Glomerular endothelial cell (primary cell): ENCODE data around the gene CHCHD3. TPM values are rescaled to one million over a fixed set of nuclear protein-coding genes. Genes with fewer than 3 reads are reported as not detected.

Source experiments
- DNase-seq: peaks from one replicate; pipeline ENCODE4 v3.0.0-alpha.2; 2011; ENCODE audit warnings: low read depth, low spot score; ENCODE audit errors: extremely low read depth
- total RNA-seq: library from RNA; depleted of rRNA; stranded (reverse); fragments of >200 nt; gene quantifications from 2 replicates; pipeline ENCODE4 v1.2.3, GENCODE V29; 2015

CHCHD3 gene
- total RNA-seq, 1 donor from 2014 or later: 42.5 TPM

GRCh38 chr7:132782777-132783640 lies 298.9 kb downstream of the CHCHD3 start:
- DNase-seq: no peak

- no peak for DNase-seq
Measured at GRCh38 chr7:132780822-132781221, 301.1 kb downstream of the CHCHD3 start.

GRCh38 chr7:132779164-132779563 lies 302.7 kb downstream of the CHCHD3 start:
- DNase-seq: no peak

- DNase-seq: no peak
Measured at GRCh38 chr7:132778761-132779160, 303.1 kb downstream of the CHCHD3 start.

- DNase-seq: no peak
Measured at GRCh38 chr7:132777956-132778355, 303.9 kb downstream of the CHCHD3 start.

- no peak for DNase-seq
Measured at GRCh38 chr7:132777414-132777813, 304.5 kb downstream of the CHCHD3 start.

GRCh38 chr7:132776048-132776620 lies 305.8 kb downstream of the CHCHD3 start:
- no peak for DNase-seq

- no peak for DNase-seq
Measured at GRCh38 chr7:132773527-132773956, 308.3 kb downstream of the CHCHD3 start.

GRCh38 chr7:132771301-132771730 lies 310.6 kb downstream of the CHCHD3 start:
- DNase-seq: no peak

- no peak for DNase-seq
Measured at GRCh38 chr7:132770055-132770454, 311.8 kb downstream of the CHCHD3 start.

GRCh38 chr7:132769280-132769679 lies 312.6 kb downstream of the CHCHD3 start:
- DNase-seq: no peak

- DNase-seq: no peak
Measured at GRCh38 chr7:132768099-132768498, 313.8 kb downstream of the CHCHD3 start.

- DNase-seq: no peak
Measured at GRCh38 chr7:132767378-132767777, 314.5 kb downstream of the CHCHD3 start.

GRCh38 chr7:132766660-132767059 lies 315.2 kb downstream of the CHCHD3 start:
- no peak for DNase-seq

- no peak for DNase-seq
Measured at GRCh38 chr7:132765861-132766260, 316.0 kb downstream of the CHCHD3 start.

- no peak for DNase-seq
Measured at GRCh38 chr7:132764762-132765161, 317.1 kb downstream of the CHCHD3 start.

- no peak for DNase-seq
Measured at GRCh38 chr7:132760866-132761265, 321.0 kb downstream of the CHCHD3 start.

- no peak for DNase-seq
Measured at GRCh38 chr7:132760244-132760623, 321.7 kb downstream of the CHCHD3 start.

GRCh38 chr7:132759482-132760243 lies 322.2 kb downstream of the CHCHD3 start:
- no peak for DNase-seq

- no peak for DNase-seq
Measured at GRCh38 chr7:132758986-132759385, 322.9 kb downstream of the CHCHD3 start.

GRCh38 chr7:132757783-132758182 lies 324.1 kb downstream of the CHCHD3 start:
- DNase-seq: no peak
